KMS-11 (cell line): ENCODE data around the gene RPS15A.
"Not testable (repeated sequence)": the region's sequence is repeated elsewhere in the genome, so short reads cannot be mapped to it uniquely, and the experiment has no call there.

Experiments used
- H2AFZ ChIP-seq: fragments of 200-600 bp; sonication (generic); 2 replicates; pipeline ENCODE4 v1.6.1; 2016; ENCODE audit warnings: antibody characterized with exemption, mixed run types, low read depth
- H3K27ac ChIP-seq: fragments of 200-600 bp; sonication (generic); 2 replicates; pipeline ENCODE4 v1.6.1; 2016; ENCODE audit warnings: mild to moderate bottlenecking, mixed run types
- H3K27me3 ChIP-seq: fragments of 200-600 bp; sonication (generic); 2 replicates; pipeline ENCODE4 v1.6.1; 2017; ENCODE audit warnings: mild to moderate bottlenecking, low read depth, mixed run types, moderate library complexity; ENCODE audit not compliant: insufficient read depth
- H3K36me3 ChIP-seq: fragments of 200-600 bp; sonication (generic); 2 replicates; pipeline ENCODE4 v1.6.1; 2017; ENCODE audit warnings: mild to moderate bottlenecking, mixed run types; ENCODE audit not compliant: insufficient read depth
- H3K4me1 ChIP-seq: fragments of 200-600 bp; sonication (generic); 2 replicates; pipeline ENCODE4 v1.6.1; 2016; ENCODE audit warnings: mild to moderate bottlenecking, low read depth, mixed run types; ENCODE audit not compliant: poor library complexity, severe bottlenecking
- H3K4me2 ChIP-seq: fragments of 200-600 bp; sonication (generic); 2 replicates; pipeline ENCODE4 v1.7.0; 2016; ENCODE audit warnings: mild to moderate bottlenecking, mixed run types
- H3K4me3 ChIP-seq: fragments of 200-600 bp; sonication (generic); IDR thresholded peaks from 2 replicates; pipeline ENCODE4 v1.6.1; 2017; ENCODE audit warnings: low read depth, low read length, mixed read lengths; ENCODE audit not compliant: insufficient read depth
- H3K79me2 ChIP-seq: fragments of 200-600 bp; sonication (generic); 2 replicates; pipeline ENCODE4 v1.6.1; 2016; ENCODE audit warnings: low read depth, mixed run types; ENCODE audit not compliant: insufficient read depth
- H3K9ac ChIP-seq: fragments of 200-600 bp; sonication (generic); 2 replicates; pipeline ENCODE4 v1.6.1; 2016; ENCODE audit warnings: mild to moderate bottlenecking, mixed run types
- H4K20me1 ChIP-seq: fragments of 200-600 bp; sonication (generic); 2 replicates; pipeline ENCODE4 v1.6.1; 2016; ENCODE audit warnings: mild to moderate bottlenecking, mixed run types; ENCODE audit not compliant: insufficient read depth

Gene RPS15A

DNA sequence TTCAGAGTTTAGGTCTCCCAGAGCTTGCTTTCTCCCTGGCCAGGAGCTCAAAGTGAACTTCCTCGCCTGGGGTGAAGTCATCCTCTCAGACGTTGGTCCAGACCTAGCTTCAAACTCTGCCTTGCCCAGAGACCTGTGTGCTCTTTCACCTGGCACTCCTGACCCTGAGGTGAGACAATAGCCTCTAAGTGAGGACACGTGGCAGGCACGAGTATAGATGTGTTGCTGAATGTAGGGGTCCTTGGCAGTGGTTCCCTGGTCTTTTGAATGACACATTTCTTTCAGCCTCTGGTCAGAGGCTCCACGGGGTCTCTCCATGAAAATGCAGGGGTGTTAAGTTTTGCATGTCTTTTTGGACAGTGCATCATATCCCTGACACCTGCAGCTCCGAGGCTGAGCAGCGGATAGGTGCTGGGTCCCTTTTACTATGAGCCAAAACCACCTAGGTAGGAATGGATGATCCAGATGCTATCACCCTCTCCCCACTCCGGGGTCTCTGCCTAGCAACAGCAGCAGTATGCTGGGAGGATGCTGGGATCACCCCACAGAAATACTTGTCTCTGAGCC is 9.6 kb downstream of the RPS15A start:
- Histone ChIP-seq H3K79me2 (peaks cover 32% of the 10 kb centered on the region), H3K36me3 (peaks cover 18% of the 10 kb centered on the region; the same call in 1 of the 2 replicates), H4K20me1 (peaks cover 28% of the 10 kb centered on the region)
- H3K4me2 ChIP-seq, H3K27me3 ChIP-seq, H2AFZ ChIP-seq, H3K27ac ChIP-seq, H3K9ac ChIP-seq, H3K4me3 ChIP-seq, H3K4me1 ChIP-seq: not testable (repeated sequence)

DNA sequence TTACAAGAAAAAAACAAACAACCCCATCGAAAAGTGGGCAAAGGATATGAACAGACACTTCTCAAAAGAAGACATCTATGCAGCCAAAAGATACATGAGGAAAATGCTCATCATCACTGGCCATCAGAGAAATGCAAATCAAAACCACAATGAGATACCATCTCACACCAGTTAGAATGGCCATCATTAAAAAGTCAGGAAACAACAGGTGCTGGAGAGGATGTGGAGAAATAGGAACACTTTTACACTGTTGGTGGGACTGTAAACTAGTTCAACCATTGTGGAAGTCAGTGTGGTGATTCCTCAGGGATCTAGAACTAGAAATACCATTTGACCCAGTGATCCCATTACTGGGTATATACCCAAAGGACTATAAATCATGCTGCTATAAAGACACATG is 12.5 kb downstream of the RPS15A start:
- H3K79me2 ChIP-seq, H3K4me1 ChIP-seq, H3K27ac ChIP-seq, H3K36me3 ChIP-seq, H3K4me3 ChIP-seq, H3K4me2 ChIP-seq, H4K20me1 ChIP-seq, H3K9ac ChIP-seq, H3K27me3 ChIP-seq, H2AFZ ChIP-seq: not testable (repeated sequence)

DNA sequence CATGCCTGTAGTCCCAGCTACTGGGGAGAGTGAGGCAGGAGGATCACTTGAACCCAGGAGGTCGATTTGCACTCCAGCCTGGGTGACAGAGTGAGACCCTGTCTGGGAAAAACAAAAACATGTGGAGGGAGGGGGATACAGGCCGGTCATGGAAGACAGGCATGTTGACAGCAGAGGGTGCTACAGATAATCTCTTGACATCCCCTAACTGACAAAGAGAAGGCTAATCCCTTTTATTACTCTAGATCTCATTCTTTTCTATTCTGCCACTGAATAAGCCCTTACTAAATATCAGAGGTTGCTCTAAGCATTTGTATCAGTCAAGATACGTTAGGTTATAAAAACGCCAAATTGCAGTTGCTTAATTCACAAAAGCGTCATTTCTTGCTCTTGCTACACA is 13.8 kb downstream of the RPS15A start:
- not testable (repeated sequence) for H3K79me2 ChIP-seq, H3K4me2 ChIP-seq, H3K36me3 ChIP-seq, H3K27me3 ChIP-seq, H3K4me1 ChIP-seq, H3K27ac ChIP-seq, H2AFZ ChIP-seq, H4K20me1 ChIP-seq, H3K9ac ChIP-seq, H3K4me3 ChIP-seq

DNA sequence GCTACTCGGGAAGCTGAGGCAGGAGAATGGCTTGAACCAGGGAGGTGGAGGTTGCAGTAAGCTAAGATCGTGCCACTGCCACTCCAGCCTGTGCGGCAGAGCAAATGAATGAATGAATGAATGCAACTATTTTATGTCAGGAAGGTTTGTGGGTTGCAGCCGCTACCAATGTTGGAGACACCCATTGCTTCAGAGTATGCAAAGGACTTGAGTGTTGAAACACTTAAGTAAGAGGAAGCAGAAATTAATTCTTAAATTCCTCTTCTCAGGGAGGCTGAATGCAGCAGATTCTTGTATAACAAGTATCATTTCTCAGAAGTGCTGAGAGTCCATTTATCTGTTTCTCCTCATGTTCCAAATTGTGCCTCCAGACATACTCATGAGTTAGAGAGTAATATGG is 15.5 kb downstream of the RPS15A start:
- H3K36me3 ChIP-seq, H3K4me2 ChIP-seq, H3K9ac ChIP-seq, H3K79me2 ChIP-seq, H3K4me1 ChIP-seq, H3K27me3 ChIP-seq, H3K27ac ChIP-seq, H4K20me1 ChIP-seq, H3K4me3 ChIP-seq, H2AFZ ChIP-seq: not testable (repeated sequence)

DNA sequence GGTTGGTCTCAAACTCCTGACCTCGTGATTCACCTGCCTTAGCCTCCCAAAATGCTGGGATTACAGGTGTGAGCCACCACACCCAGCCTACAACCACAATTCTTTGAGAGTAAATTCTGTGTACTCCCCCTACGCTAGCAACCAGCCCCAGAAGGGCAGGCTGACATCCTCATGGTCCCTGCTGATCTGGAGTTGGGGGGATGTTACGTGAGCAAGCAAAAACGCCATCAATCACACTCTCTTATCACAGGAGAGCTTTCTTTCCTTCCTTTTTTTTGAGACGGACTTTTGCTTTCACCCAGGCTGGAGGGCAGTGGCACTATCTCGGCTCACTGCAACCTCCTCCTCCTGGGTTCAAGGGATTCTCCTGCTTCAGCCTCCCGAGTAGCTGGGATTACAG is 18.0 kb downstream of the RPS15A start:
- H3K9ac ChIP-seq, H3K79me2 ChIP-seq, H3K4me2 ChIP-seq, H4K20me1 ChIP-seq, H3K27ac ChIP-seq, H3K36me3 ChIP-seq, H3K4me3 ChIP-seq, H3K27me3 ChIP-seq, H2AFZ ChIP-seq: not testable (repeated sequence)
- peaks cover 11% of the 10 kb centered on the region for H3K4me1 ChIP-seq

DNA sequence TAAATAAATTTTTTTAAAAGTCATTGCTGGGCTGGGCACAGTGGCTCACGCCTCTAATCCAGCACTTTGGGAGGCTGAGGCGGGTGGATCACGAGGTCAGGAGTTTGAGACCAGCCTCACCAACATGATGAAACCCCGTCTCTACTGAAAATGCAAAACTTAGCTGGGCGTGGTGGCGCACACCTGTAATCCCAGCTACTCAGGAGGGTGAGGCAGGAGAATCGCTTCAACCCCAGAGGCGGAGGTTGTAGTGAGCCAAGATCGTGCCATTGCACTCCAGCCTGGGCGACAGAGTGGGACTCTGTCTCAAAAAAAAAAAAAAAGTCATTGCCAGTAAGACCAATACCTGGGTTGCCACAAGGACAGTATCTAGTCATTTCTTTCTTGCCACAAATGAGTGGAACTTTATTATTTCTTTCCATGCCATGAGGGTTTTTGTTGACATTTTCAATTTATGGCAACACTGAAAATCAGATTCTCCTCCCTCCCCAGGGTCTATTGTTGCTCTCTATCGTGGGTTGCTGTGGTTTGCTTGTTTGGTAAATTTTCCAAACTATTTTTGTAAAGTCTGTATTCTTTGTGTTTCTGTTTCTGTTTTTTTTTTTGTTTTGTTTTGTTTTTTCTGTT is 19.7 kb downstream of the RPS15A start:
- not testable (repeated sequence) for H3K4me3 ChIP-seq, H3K27ac ChIP-seq, H3K36me3 ChIP-seq, H2AFZ ChIP-seq, H4K20me1 ChIP-seq, H3K4me2 ChIP-seq, H3K79me2 ChIP-seq, H3K27me3 ChIP-seq, H3K9ac ChIP-seq
- H3K4me1 ChIP-seq, result peaks cover 18% of the 10 kb centered on the region

DNA sequence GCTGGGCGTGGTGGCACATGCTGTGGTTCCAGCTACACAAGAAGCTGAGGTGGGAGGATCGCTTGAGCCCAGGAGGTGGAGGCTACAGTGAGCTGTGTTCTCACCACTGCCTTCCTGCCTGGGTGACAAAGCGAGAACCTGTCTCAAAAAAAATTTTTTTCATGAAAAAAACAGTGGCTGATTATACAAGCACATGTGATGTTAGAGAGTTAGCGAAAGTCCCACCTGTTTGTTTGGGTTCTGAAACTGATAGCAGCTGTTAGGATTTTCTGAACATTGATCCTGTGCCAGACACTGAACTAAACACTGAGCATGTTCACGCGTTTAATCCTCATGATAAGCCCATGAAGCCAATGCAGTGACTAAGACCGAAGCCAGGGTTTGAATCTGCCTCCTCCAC is 22.9 kb downstream of the RPS15A start:
- not testable (repeated sequence) for H3K4me3 ChIP-seq, H3K27ac ChIP-seq, H3K36me3 ChIP-seq, H4K20me1 ChIP-seq, H3K9ac ChIP-seq, H3K79me2 ChIP-seq, H3K27me3 ChIP-seq, H2AFZ ChIP-seq
- peaks cover 23% of the 10 kb centered on the region for H3K4me1 ChIP-seq
- H3K4me2 ChIP-seq, result peak overlapping the region; percentile 63

DNA sequence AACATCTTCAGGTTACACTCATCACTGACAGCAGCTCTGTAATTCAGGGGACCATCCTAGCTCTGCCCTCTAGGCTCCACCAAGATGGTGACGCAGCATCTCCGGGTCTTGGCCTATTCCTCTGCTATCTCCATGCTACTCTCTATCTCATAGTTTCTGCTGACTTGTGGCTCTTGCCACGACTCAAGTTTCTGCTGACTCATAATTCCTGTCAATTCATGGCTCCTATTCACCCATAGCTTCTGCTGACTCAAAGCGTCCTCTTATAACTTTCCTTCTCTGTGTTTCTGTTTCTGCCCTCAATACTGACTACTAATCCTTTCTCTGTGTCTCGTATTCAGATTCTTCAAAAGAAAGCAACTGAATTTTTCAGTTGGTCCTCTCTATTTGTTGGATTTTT is 27.4 kb downstream of the RPS15A start:
- H3K4me2 ChIP-seq, H3K27me3 ChIP-seq, H3K9ac ChIP-seq, H3K4me3 ChIP-seq, H3K36me3 ChIP-seq, H2AFZ ChIP-seq, H3K79me2 ChIP-seq, H4K20me1 ChIP-seq: not testable (repeated sequence)
- Histone ChIP-seq H3K27ac (peak overlapping the region; percentile 39; the same call in 1 of the 2 replicates), H3K4me1 (peaks cover 19% of the 10 kb centered on the region)
